ENCODE measurements around the gene SHISA5.

- TF ChIP-seq, protein P1, sequence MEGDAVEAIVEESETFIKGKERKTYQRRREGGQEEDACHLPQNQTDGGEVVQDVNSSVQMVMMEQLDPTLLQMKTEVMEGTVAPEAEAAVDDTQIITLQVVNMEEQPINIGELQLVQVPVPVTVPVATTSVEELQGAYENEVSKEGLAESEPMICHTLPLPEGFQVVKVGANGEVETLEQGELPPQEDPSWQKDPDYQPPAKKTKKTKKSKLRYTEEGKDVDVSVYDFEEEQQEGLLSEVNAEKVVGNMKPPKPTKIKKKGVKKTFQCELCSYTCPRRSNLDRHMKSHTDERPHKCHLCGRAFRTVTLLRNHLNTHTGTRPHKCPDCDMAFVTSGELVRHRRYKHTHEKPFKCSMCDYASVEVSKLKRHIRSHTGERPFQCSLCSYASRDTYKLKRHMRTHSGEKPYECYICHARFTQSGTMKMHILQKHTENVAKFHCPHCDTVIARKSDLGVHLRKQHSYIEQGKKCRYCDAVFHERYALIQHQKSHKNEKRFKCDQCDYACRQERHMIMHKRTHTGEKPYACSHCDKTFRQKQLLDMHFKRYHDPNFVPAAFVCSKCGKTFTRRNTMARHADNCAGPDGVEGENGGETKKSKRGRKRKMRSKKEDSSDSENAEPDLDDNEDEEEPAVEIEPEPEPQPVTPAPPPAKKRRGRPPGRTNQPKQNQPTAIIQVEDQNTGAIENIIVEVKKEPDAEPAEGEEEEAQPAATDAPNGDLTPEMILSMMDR (IDR thresholded peaks at IDR 0.05; ENCODE audit: low read depth, low read length), result no peak
- no peak for TF ChIP-seq EZH2phosphoT487 (IDR thresholded peaks at IDR 0.05; ENCODE audit: low read depth)
Observed at GRCh38 chr3:48477959-48478520, 25.9 kb downstream of the SHISA5 start.
